ENCODE measurements around the gene GRIN2A.

- TF ChIP-seq YY1 (IDR thresholded peaks at IDR 0.05; ENCODE audit: insufficient read depth, insufficient read length), result no peak
- TF ChIP-seq ZNF274 (IDR thresholded peaks at IDR 0.05; ENCODE audit: low read depth, low read length), result no peak
These were observed 277.7 kb downstream of the GRIN2A start for GRCh38 chr16:9904526-9904925.

All from NT2/D1 (cell line).